ENCODE data around the gene MROH7. TPM values are rescaled to one million over a fixed set of nuclear protein-coding genes. Genes with fewer than 3 reads are reported as not detected.

The MROH7 gene
- total RNA-seq, 1 donor from 2014 or later, result 3.6 TPM

DNA sequence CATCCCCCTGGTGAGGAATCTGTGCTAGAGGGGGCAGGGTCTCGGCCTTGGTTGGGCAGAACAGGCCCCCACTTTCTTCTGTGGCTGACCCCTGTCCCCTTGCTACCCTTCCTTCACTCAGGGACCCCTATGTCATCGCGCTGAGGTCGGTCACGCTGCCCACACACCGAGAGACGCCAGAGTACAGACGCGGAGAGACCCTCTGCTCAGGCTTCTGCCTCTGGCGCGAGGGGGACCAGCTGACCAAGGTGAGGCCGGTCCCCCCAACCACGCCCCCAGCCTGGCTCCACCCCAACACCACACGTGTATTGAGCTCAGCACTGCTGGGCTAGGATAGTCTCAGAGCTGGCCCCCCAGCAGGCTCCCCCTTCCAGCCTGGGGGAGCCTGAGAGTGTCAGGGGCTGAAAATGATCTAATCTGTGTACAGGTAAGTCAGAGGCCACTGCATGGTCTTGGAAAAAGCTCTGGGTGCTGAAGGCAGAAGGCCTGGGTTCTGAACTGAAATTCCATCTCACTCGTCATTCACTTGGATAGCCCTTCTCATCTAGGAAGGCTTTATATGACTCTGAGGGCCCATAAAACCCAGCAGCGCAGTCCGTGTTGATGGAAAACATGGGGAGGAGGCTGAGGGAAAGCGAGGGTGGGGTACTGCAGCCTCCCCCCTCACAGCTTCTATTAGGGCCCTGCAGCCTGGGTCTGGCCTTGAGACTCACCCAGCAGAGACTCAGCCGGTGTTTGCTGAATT, 33.6 kb upstream of the MROH7 start:
- DNase-seq, result no peak
- TF ChIP-seq, protein P1, sequence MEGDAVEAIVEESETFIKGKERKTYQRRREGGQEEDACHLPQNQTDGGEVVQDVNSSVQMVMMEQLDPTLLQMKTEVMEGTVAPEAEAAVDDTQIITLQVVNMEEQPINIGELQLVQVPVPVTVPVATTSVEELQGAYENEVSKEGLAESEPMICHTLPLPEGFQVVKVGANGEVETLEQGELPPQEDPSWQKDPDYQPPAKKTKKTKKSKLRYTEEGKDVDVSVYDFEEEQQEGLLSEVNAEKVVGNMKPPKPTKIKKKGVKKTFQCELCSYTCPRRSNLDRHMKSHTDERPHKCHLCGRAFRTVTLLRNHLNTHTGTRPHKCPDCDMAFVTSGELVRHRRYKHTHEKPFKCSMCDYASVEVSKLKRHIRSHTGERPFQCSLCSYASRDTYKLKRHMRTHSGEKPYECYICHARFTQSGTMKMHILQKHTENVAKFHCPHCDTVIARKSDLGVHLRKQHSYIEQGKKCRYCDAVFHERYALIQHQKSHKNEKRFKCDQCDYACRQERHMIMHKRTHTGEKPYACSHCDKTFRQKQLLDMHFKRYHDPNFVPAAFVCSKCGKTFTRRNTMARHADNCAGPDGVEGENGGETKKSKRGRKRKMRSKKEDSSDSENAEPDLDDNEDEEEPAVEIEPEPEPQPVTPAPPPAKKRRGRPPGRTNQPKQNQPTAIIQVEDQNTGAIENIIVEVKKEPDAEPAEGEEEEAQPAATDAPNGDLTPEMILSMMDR (IDR thresholded peaks at IDR 0.05), result no peak
- no peak overlapping the region for H3K4me3 ChIP-seq
- no peaks in the 10 kb centered on the region for H3K9me3 ChIP-seq
- no peaks in the 10 kb centered on the region for H3K27me3 ChIP-seq
- H3K27ac ChIP-seq, result no peak overlapping the region
- no peak for ATAC-seq
- no peaks in the 10 kb centered on the region for H3K36me3 ChIP-seq
- no peaks in the 10 kb centered on the region for H3K4me1 ChIP-seq
- intact Hi-C loops (cut with DNase I), result no loop called here

- no peaks in the 10 kb centered on the region for H3K36me3 ChIP-seq
- DNase-seq, result no peak
- no peaks in the 10 kb centered on the region for H3K9me3 ChIP-seq
- H3K4me3 ChIP-seq, result no peak overlapping the region
- TF ChIP-seq, protein P1 (IDR thresholded peaks at IDR 0.05), result no peak
- H3K27ac ChIP-seq, result no peak overlapping the region
- intact Hi-C loops (cut with DNase I), result no loop called here
- no peaks in the 10 kb centered on the region for H3K27me3 ChIP-seq
- ATAC-seq, result no peak
- no peaks in the 10 kb centered on the region for H3K4me1 ChIP-seq
These were observed 32.9 kb upstream of the MROH7 start for GRCh38 chr1:54608566-54609230.

- intact Hi-C loops (cut with DNase I), result no loop called here
- H3K4me1 ChIP-seq, result no peaks in the 10 kb centered on the region
- ATAC-seq (no peak), DNase-seq (no peak)
- no peaks in the 10 kb centered on the region for H3K9me3 ChIP-seq
- TF ChIP-seq, protein P1 (IDR thresholded peaks at IDR 0.05), result no peak
- H3K27ac ChIP-seq, result no peak overlapping the region
- H3K4me3 ChIP-seq, result no peak overlapping the region
- no peaks in the 10 kb centered on the region for H3K36me3 ChIP-seq
- H3K27me3 ChIP-seq, result no peaks in the 10 kb centered on the region
These were observed 32.2 kb upstream of the MROH7 start for GRCh38 chr1:54609301-54609921.

- H3K4me3 ChIP-seq, result no peak overlapping the region
- H3K27me3 ChIP-seq, result no peaks in the 10 kb centered on the region
- intact Hi-C loops (cut with DNase I), result no loop called here
- no peak for DNase-seq
- no peak for ATAC-seq
- no peaks in the 10 kb centered on the region for H3K4me1 ChIP-seq
- TF ChIP-seq, protein P1 (IDR thresholded peaks at IDR 0.05), result no peak
- H3K9me3 ChIP-seq, result no peaks in the 10 kb centered on the region
- no peak overlapping the region for H3K27ac ChIP-seq
- H3K36me3 ChIP-seq, result no peaks in the 10 kb centered on the region
These were observed 31.5 kb upstream of the MROH7 start for GRCh38 chr1:54610048-54610447.

- Histone ChIP-seq H3K27ac (no peak overlapping the region), H3K27me3 (no peaks in the 10 kb centered on the region), H3K9me3 (no peaks in the 10 kb centered on the region), H3K4me3 (no peak overlapping the region), H3K36me3 (no peaks in the 10 kb centered on the region), H3K4me1 (no peaks in the 10 kb centered on the region)
- no peak for ATAC-seq
- TF ChIP-seq, protein P1 (IDR thresholded peaks at IDR 0.05), result no peak
- intact Hi-C loops (cut with DNase I), result no loop called here
- DNase-seq, result no peak
These were observed 30.7 kb upstream of the MROH7 start for GRCh38 chr1:54610601-54611580.
